Measurements from ENCODE around the gene PCDHGB6. TPM values are rescaled to one million over a fixed set of nuclear protein-coding genes. Genes with fewer than 3 reads are reported as not detected.
A peak's percentile ranks its signal among the peaks of the same experiment; 100 is the strongest.
"Not testable (repeated sequence)": the region's sequence is repeated elsewhere in the genome, so short reads cannot be mapped to it uniquely, and the experiment has no call there.

PCDHGB6 gene
- total RNA-seq, 1 donor from 2014 or later: 60.0 TPM

GRCh38 chr5:141411575-141411974, 3.8 kb downstream of the PCDHGB6 start:
- Mint-ChIP-seq H3K27ac (ENCODE audit: unreplicated experiment) (peak overlapping the region; percentile 30), H3K9me3 (ENCODE audit: unreplicated experiment) (peaks cover 23% of the 10 kb centered on the region), H3K36me3 (ENCODE audit: low read depth, unreplicated experiment) (peaks cover 53% of the 10 kb centered on the region), H3K4me3 (ENCODE audit: unreplicated experiment) (peak overlapping the region; percentile 72), H3K27me3 (ENCODE audit: unreplicated experiment) (peaks cover 10% of the 10 kb centered on the region), H3K4me1 (ENCODE audit: unreplicated experiment) (peaks cover 43% of the 10 kb centered on the region)
- no peak for DNase-seq (ENCODE audit: low spot score)
- no peak for TF ChIP-seq CTCF (IDR thresholded peaks at IDR 0.05; ENCODE audit: unreplicated experiment)

- peak; percentile 81 for TF ChIP-seq CTCF (IDR thresholded peaks at IDR 0.05; ENCODE audit: unreplicated experiment)
- Mint-ChIP-seq H3K4me3 (ENCODE audit: unreplicated experiment) (peak within 1 kb of the TSS; percentile 96), H3K36me3 (ENCODE audit: low read depth, unreplicated experiment) (peaks cover 53% of the 10 kb centered on the region), H3K27me3 (ENCODE audit: unreplicated experiment) (peaks cover 13% of the 10 kb centered on the region), H3K9me3 (ENCODE audit: unreplicated experiment) (peaks cover 26% of the 10 kb centered on the region), H3K27ac (ENCODE audit: unreplicated experiment) (peak within 1 kb of the TSS; percentile 84), H3K4me1 (ENCODE audit: unreplicated experiment) (peaks cover 44% of the 10 kb centered on the region)
- peak; percentile 70 for DNase-seq (ENCODE audit: low spot score)
These were observed 5.2 kb downstream of the PCDHGB6 start, which contains the start of gene PCDHGA10 for GRCh38 chr5:141412854-141413539. Gene PCDHGA10 (plus strand): TSS chr5:141412987. CDS start chr5:141413176, 189 bp downstream.

GRCh38 chr5:141413540-141414069, 5.8 kb downstream of the PCDHGB6 start:
- H3K27ac Mint-ChIP-seq (ENCODE audit: unreplicated experiment): peak overlapping the region; percentile 84

GRCh38 chr5:141414548-141415274, 6.9 kb downstream of the PCDHGB6 start:
- Mint-ChIP-seq H3K9me3 (ENCODE audit: unreplicated experiment) (peaks cover 36% of the 10 kb centered on the region), H3K36me3 (ENCODE audit: low read depth, unreplicated experiment) (peaks cover 57% of the 10 kb centered on the region)
- not testable (repeated sequence) for H3K27ac Mint-ChIP-seq (ENCODE audit: unreplicated experiment)

More at GRCh38 chr5:141413540-141414069, 5.8 kb downstream of the PCDHGB6 start:
- H3K36me3 Mint-ChIP-seq (ENCODE audit: low read depth, unreplicated experiment): peaks cover 56% of the 10 kb centered on the region
- peak overlapping the region; percentile 96 for H3K4me3 Mint-ChIP-seq (ENCODE audit: unreplicated experiment)
- H3K27me3 Mint-ChIP-seq (ENCODE audit: unreplicated experiment): peaks cover 19% of the 10 kb centered on the region
- no peak for DNase-seq (ENCODE audit: low spot score)
- H3K4me1 Mint-ChIP-seq (ENCODE audit: unreplicated experiment): peaks cover 49% of the 10 kb centered on the region
- peaks cover 32% of the 10 kb centered on the region for H3K9me3 Mint-ChIP-seq (ENCODE audit: unreplicated experiment)
- no peak for TF ChIP-seq CTCF (IDR thresholded peaks at IDR 0.05; ENCODE audit: unreplicated experiment)

GRCh38 chr5:141415275-141415618, 7.4 kb downstream of the PCDHGB6 start:
- not testable (repeated sequence) for DNase-seq (ENCODE audit: low spot score); H3K4me3 Mint-ChIP-seq (ENCODE audit: unreplicated experiment); H3K27ac Mint-ChIP-seq (ENCODE audit: unreplicated experiment)
- Mint-ChIP-seq H3K4me1 (ENCODE audit: unreplicated experiment) (peaks cover 47% of the 10 kb centered on the region), H3K27me3 (ENCODE audit: unreplicated experiment) (peaks cover 23% of the 10 kb centered on the region), H3K36me3 (ENCODE audit: low read depth, unreplicated experiment) (peaks cover 60% of the 10 kb centered on the region), H3K9me3 (ENCODE audit: unreplicated experiment) (peaks cover 38% of the 10 kb centered on the region)

More at GRCh38 chr5:141414548-141415274, 6.9 kb downstream of the PCDHGB6 start:
- peaks cover 46% of the 10 kb centered on the region for H3K4me1 Mint-ChIP-seq (ENCODE audit: unreplicated experiment)
- peaks cover 23% of the 10 kb centered on the region for H3K27me3 Mint-ChIP-seq (ENCODE audit: unreplicated experiment)
- DNase-seq (ENCODE audit: low spot score): not testable (repeated sequence)
- H3K4me3 Mint-ChIP-seq (ENCODE audit: unreplicated experiment): peak overlapping the region; percentile 68

Data from endothelial cell (in vitro differentiated cells).